Neural cell (in vitro differentiated cells): Measurements from ENCODE around the gene FAM53C. TPM values are rescaled to one million over a fixed set of nuclear protein-coding genes. Genes with fewer than 3 reads are reported as not detected.

Experiments
- H2AFZ ChIP-seq: fragments of 200-600, 300-800 bp; sonication (generic), shearing (Covaris generic); 2 replicates; pipeline ENCODE4 v1.6.0; 2014; ENCODE audit warnings: low read depth, mild to moderate bottlenecking, antibody characterized with exemption, low read length, moderate library complexity
- H3F3A ChIP-seq: fragments of 200-600 bp; shearing (Covaris generic); 2 replicates; pipeline ENCODE4 v1.6.1; 2016; ENCODE audit warnings: mild to moderate bottlenecking, moderate library complexity, mixed read lengths, antibody characterized with exemption, low read length; ENCODE audit not compliant: insufficient read depth, poor library complexity, severe bottlenecking
- H3K27ac ChIP-seq: fragments of 200-600, 300-800 bp; sonication (generic), shearing (Covaris generic); 2 replicates; pipeline ENCODE4 v1.5.1; 2014; ENCODE audit warnings: mild to moderate bottlenecking, low read length, moderate library complexity
- H3K27me3 ChIP-seq: fragments of 300-800, 200-600 bp; sonication (generic), shearing (Covaris generic); 2 replicates; pipeline ENCODE4 v1.6.0; 2014; ENCODE audit warnings: mild to moderate bottlenecking, low read depth, low read length, moderate library complexity; ENCODE audit not compliant: insufficient read depth
- H3K36me3 ChIP-seq: fragments of 300-800, 200-600 bp; sonication (generic), shearing (Covaris generic); 2 replicates; pipeline ENCODE4 v1.5.1; 2014; ENCODE audit warnings: mild to moderate bottlenecking, antibody characterized with exemption, low read length, moderate library complexity; ENCODE audit not compliant: insufficient read depth
- H3K4me2 ChIP-seq: fragments of 300-800, 200-600 bp; sonication (generic), shearing (Covaris generic); 2 replicates; pipeline ENCODE4 v1.6.0; 2014; ENCODE audit warnings: mild to moderate bottlenecking, low read length
- H3K4me3 ChIP-seq: fragments of 300-800, 200-600 bp; sonication (generic), shearing (Covaris generic); 2 replicates; pipeline ENCODE4 v1.5.1; 2014; ENCODE audit warnings: mild to moderate bottlenecking, low read length, moderate library complexity
- H3K79me2 ChIP-seq: fragments of 200-600 bp; shearing (Covaris generic); replicated peaks from 2 replicates; pipeline ENCODE4 v1.6.0; 2014; ENCODE audit warnings: mild to moderate bottlenecking, low read length, moderate library complexity; ENCODE audit not compliant: insufficient read depth
- H3K9ac ChIP-seq: fragments of 300-800, 200-600 bp; sonication (generic), shearing (Covaris generic); 2 replicates; pipeline ENCODE4 v1.6.1; 2016; ENCODE audit warnings: mild to moderate bottlenecking, low read length, mixed read lengths
- H3K9me2 ChIP-seq: fragments of 200-600 bp; shearing (Covaris generic); 2 replicates; pipeline ENCODE4 v1.6.1; 2016; ENCODE audit warnings: mild to moderate bottlenecking, low read length, mixed read lengths; ENCODE audit not compliant: insufficient read depth
- H3K9me3 ChIP-seq: fragments of 200-600, 300-800 bp; sonication (generic), shearing (Covaris generic); 2 replicates; pipeline ENCODE4 v1.6.1; 2016; ENCODE audit warnings: mild to moderate bottlenecking, mixed run types, low read length, moderate library complexity, mixed read lengths
- H4K20me1 ChIP-seq: fragments of 200-600 bp; shearing (Covaris generic); 2 replicates; pipeline ENCODE4 v1.6.1; 2016; ENCODE audit warnings: mild to moderate bottlenecking, mixed run types; ENCODE audit not compliant: insufficient read depth
- CTCF ChIP-seq: fragments of 450-650 bp; IDR thresholded peaks from 2 replicates; pipeline ENCODE4 v1.5.1; 2014; ENCODE audit warnings: antibody characterized with exemption, mild to moderate bottlenecking, moderate library complexity; ENCODE audit not compliant: poor library complexity, severe bottlenecking
- EP300 ChIP-seq: fragments of 450-650 bp; conservative IDR thresholded peaks from 2 replicates; pipeline ENCODE4 v1.6.1; 2014; ENCODE audit warnings: antibody characterized with exemption, mild to moderate bottlenecking, moderate library complexity; ENCODE audit not compliant: poor library complexity, severe bottlenecking
- EZH2 ChIP-seq: fragments of 200-600, 300-800 bp; shearing (Covaris generic), sonication (generic); IDR thresholded peaks from 2 replicates; pipeline ENCODE4 v1.6.1; 2014; ENCODE audit warnings: antibody characterized with exemption, low read length, borderline replicate concordance, mild to moderate bottlenecking; ENCODE audit not compliant: insufficient read depth, poor library complexity, severe bottlenecking
- MXI1 ChIP-seq: fragments of 450-650 bp; conservative IDR thresholded peaks from 2 replicates; pipeline ENCODE4 v1.6.1; 2014; ENCODE audit warnings: antibody characterized with exemption, mild to moderate bottlenecking; ENCODE audit not compliant: poor library complexity, severe bottlenecking
- POLR2AphosphoS5 ChIP-seq: IDR thresholded peaks from 2 replicates; pipeline ENCODE4 v1.6.1; 2012
- RAD21 ChIP-seq: fragments of 450-650 bp; conservative IDR thresholded peaks from 2 replicates; pipeline ENCODE4 v1.6.1; 2014; ENCODE audit warnings: antibody characterized with exemption, mild to moderate bottlenecking, moderate library complexity
- REST ChIP-seq: IDR thresholded peaks from 2 replicates; pipeline ENCODE4 v1.6.1; 2012; ENCODE audit warnings: borderline replicate concordance
- SMC3 ChIP-seq: fragments of 450-650 bp; conservative IDR thresholded peaks from 2 replicates; pipeline ENCODE4 v1.6.1; 2014; ENCODE audit warnings: antibody characterized with exemption, mild to moderate bottlenecking, moderate library complexity; ENCODE audit not compliant: poor library complexity
- TAF1 ChIP-seq: IDR thresholded peaks from 2 replicates; pipeline ENCODE4 v1.6.1; 2012; ENCODE audit warnings: low read depth
- polyA plus RNA-seq: library from polyadenylated mRNA; depleted of rRNA; stranded (reverse); fragments of >200 nt; gene quantifications from 2 replicates; pipeline ENCODE4 v1.2.3, GENCODE V29; 2014

FAM53C gene
- polyA plus RNA-seq, 1 donor from 2014 or later = 44.2 TPM

GRCh38 chr5:138334867-138335447, 3.1 kb upstream of the FAM53C start:
- Histone ChIP-seq H3K27ac (no peak overlapping the region), H3K27me3 (no peaks in the 10 kb centered on the region), H3K36me3 (no peaks in the 10 kb centered on the region), H2AFZ (no peak overlapping the region), H3K9ac (no peak overlapping the region), H4K20me1 (no peaks in the 10 kb centered on the region), H3F3A (no peaks in the 10 kb centered on the region), H3K79me2 (peaks cover 18% of the 10 kb centered on the region), H3K9me2 (no peaks in the 10 kb centered on the region), H3K4me2 (no peak overlapping the region), H3K9me3 (no peaks in the 10 kb centered on the region), H3K4me3 (no peak overlapping the region)
- TF ChIP-seq CTCF (no peak), SMC3 (no peak), EZH2 (no peak), REST (no peak), POLR2AphosphoS5 (no peak), MXI1 (no peak), EP300 (no peak), RAD21 (no peak), TAF1 (no peak)

GRCh38 chr5:138336952-138337684, 948 bp upstream of the FAM53C start:
- H3K9me2 ChIP-seq = no peaks in the 10 kb centered on the region
- H3K9ac ChIP-seq = peak overlapping the region; percentile 99
- peaks cover 40% of the 10 kb centered on the region for H3K79me2 ChIP-seq
- H4K20me1 ChIP-seq = no peaks in the 10 kb centered on the region
- no peaks in the 10 kb centered on the region for H3F3A ChIP-seq
- H3K36me3 ChIP-seq = no peaks in the 10 kb centered on the region
- H3K9me3 ChIP-seq = no peaks in the 10 kb centered on the region
- H3K4me3 ChIP-seq = peak overlapping the region; percentile 96
- TF ChIP-seq EP300 (peak; percentile 74), TAF1 (no peak)
- H3K4me2 ChIP-seq = peak overlapping the region; percentile 35
- peak overlapping the region; percentile 96 for H2AFZ ChIP-seq
- H3K27me3 ChIP-seq = no peaks in the 10 kb centered on the region
- peak overlapping the region; percentile 92 for H3K27ac ChIP-seq
